ENCODE measurements around the gene CAND2. TPM values are rescaled to one million over a fixed set of nuclear protein-coding genes. Genes with fewer than 3 reads are reported as not detected.

The CAND2 gene
- total and polyA plus RNA-seq, 4 donors: 0.38 to 1.6 (median 0.92) TPM

DNA sequence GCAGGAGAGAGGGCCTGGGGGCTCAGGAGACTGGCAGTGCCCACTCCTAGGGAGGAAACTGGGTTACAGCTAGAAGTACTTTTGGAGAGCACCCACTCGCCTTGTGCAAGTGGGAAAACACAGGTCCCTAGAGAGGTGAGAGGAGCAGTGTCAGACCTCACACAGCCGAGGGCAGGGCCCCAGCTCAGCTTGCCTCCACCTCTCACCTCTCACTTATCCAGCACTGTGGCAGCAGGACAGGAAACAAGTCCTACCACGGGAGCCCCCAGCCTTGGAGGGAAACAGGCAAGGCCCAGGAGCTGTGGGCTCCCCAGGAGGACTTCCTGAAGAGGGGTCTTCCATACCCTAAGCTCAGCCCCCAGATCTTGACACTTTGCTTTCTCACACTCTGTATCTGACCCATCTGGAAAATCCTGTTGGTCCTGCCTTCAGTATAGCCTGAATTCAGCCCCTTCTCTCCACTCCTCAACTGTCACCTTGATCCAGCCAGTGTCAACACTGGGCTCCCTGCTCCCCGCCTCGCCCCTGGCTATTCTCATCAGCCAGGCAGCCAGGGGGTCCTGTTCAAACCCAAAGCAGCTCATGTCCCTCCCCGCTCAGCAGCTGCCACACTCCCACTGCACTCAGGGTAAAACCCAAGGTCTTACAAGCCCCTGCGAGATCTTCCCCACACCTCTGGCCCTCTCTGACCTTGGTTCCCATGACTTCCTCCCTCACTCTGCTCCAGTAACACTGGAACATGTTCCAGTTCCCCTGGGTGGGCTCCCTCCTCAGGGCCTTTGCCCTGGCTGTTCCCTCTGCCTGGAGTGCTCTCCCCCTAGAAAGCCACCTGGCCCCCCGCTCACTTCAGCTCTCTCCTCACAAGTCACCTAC lies 36.6 kb upstream of the CAND2 start:
- Histone ChIP-seq H3K9ac (ENCODE audit: low read depth in 1 of 2, low read length in 2 of 2) (no peak overlapping the region), H3K4me3 (ENCODE audit: low read depth in 1 of 3, low read length in 3 of 3) (no peak overlapping the region), H3K36me3 (ENCODE audit: control insufficient read depth in 4 of 4, insufficient read depth in 3 of 4, low read depth in 1 of 4, low read length in 3 of 4) (no peaks in the 10 kb centered on the region), H3K4me1 (ENCODE audit: control insufficient read depth in 4 of 4, insufficient read depth in 4 of 4, low read length in 3 of 4) (no peaks in the 10 kb centered on the region), H3K27ac (ENCODE audit: low read depth in 1 of 2, low read length in 2 of 2) (no peak overlapping the region), H3K27me3 (ENCODE audit: control insufficient read depth in 4 of 4, insufficient read depth in 4 of 4, low read length in 3 of 4) (no peaks in the 10 kb centered on the region), H3K9me3 (ENCODE audit: control insufficient read depth in 4 of 4, low read length in 3 of 4) (no peaks in the 10 kb centered on the region)
- TF ChIP-seq, protein P1, sequence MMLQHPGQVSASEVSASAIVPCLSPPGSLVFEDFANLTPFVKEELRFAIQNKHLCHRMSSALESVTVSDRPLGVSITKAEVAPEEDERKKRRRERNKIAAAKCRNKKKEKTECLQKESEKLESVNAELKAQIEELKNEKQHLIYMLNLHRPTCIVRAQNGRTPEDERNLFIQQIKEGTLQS (IDR thresholded peaks at IDR 0.05): no peak
- TF ChIP-seq, protein P2, sequence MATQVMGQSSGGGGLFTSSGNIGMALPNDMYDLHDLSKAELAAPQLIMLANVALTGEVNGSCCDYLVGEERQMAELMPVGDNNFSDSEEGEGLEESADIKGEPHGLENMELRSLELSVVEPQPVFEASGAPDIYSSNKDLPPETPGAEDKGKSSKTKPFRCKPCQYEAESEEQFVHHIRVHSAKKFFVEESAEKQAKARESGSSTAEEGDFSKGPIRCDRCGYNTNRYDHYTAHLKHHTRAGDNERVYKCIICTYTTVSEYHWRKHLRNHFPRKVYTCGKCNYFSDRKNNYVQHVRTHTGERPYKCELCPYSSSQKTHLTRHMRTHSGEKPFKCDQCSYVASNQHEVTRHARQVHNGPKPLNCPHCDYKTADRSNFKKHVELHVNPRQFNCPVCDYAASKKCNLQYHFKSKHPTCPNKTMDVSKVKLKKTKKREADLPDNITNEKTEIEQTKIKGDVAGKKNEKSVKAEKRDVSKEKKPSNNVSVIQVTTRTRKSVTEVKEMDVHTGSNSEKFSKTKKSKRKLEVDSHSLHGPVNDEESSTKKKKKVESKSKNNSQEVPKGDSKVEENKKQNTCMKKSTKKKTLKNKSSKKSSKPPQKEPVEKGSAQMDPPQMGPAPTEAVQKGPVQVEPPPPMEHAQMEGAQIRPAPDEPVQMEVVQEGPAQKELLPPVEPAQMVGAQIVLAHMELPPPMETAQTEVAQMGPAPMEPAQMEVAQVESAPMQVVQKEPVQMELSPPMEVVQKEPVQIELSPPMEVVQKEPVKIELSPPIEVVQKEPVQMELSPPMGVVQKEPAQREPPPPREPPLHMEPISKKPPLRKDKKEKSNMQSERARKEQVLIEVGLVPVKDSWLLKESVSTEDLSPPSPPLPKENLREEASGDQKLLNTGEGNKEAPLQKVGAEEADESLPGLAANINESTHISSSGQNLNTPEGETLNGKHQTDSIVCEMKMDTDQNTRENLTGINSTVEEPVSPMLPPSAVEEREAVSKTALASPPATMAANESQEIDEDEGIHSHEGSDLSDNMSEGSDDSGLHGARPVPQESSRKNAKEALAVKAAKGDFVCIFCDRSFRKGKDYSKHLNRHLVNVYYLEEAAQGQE (IDR thresholded peaks at IDR 0.05): no peak
- TF ChIP-seq JUND (IDR thresholded peaks at IDR 0.05): no peak
- TF ChIP-seq NR2F2 (IDR thresholded peaks at IDR 0.05): no peak
- TF ChIP-seq HNF4G (IDR thresholded peaks at IDR 0.05): no peak
- no peak for TF ChIP-seq SP1 (IDR thresholded peaks at IDR 0.05)
- TF ChIP-seq, protein P3, sequence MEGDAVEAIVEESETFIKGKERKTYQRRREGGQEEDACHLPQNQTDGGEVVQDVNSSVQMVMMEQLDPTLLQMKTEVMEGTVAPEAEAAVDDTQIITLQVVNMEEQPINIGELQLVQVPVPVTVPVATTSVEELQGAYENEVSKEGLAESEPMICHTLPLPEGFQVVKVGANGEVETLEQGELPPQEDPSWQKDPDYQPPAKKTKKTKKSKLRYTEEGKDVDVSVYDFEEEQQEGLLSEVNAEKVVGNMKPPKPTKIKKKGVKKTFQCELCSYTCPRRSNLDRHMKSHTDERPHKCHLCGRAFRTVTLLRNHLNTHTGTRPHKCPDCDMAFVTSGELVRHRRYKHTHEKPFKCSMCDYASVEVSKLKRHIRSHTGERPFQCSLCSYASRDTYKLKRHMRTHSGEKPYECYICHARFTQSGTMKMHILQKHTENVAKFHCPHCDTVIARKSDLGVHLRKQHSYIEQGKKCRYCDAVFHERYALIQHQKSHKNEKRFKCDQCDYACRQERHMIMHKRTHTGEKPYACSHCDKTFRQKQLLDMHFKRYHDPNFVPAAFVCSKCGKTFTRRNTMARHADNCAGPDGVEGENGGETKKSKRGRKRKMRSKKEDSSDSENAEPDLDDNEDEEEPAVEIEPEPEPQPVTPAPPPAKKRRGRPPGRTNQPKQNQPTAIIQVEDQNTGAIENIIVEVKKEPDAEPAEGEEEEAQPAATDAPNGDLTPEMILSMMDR (IDR thresholded peaks at IDR 0.05; ENCODE audit: low read depth, low read length, missing input control): no peak
- no peak for TF ChIP-seq RXRA (IDR thresholded peaks at IDR 0.05)
- TF ChIP-seq, protein P4, sequence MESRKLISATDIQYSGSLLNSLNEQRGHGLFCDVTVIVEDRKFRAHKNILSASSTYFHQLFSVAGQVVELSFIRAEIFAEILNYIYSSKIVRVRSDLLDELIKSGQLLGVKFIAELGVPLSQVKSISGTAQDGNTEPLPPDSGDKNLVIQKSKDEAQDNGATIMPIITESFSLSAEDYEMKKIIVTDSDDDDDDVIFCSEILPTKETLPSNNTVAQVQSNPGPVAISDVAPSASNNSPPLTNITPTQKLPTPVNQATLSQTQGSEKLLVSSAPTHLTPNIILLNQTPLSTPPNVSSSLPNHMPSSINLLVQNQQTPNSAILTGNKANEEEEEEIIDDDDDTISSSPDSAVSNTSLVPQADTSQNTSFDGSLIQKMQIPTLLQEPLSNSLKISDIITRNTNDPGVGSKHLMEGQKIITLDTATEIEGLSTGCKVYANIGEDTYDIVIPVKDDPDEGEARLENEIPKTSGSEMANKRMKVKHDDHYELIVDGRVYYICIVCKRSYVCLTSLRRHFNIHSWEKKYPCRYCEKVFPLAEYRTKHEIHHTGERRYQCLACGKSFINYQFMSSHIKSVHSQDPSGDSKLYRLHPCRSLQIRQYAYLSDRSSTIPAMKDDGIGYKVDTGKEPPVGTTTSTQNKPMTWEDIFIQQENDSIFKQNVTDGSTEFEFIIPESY (IDR thresholded peaks at IDR 0.05): no peak
- no peak for TF ChIP-seq YY1 (IDR thresholded peaks at IDR 0.05)
- no peak for TF ChIP-seq GABPA (IDR thresholded peaks at IDR 0.05 in 1 of 2, conservative IDR thresholded peaks at IDR 0.05 in 1 of 2)
- no peak for DNase-seq (ENCODE audit: low spot score)
- 87% methylated on average over 8 of the region's 8 CpGs for WGBS

DNA sequence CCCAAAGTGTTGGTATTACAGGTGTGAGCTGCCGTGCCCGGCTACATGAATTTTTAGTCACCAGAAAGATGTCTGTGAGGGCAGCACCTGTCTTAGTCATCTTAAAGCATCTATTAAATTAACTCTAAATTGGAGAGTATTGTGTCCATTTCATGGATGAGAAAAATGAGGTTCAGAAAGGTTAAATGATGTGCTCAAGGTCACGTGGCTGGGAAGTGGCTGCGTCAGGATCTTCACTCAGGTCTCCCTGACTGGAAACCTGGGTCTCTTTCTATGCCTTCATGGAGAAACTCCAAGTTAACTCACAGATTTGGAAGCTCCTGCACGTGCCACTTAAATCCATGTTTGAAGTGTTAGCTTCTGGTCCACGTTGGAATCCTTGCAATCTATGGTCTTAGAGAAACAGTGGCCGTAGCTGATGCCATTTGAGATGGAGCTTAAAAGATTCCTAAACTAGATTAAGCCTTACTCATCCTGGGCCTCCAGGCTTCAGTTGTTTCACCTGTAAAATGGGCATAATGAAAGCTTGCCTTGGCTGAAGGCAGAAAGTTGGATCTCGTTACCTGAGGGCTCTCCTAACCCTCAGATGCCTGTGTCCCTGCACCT lies 32.2 kb upstream of the CAND2 start:
- Histone ChIP-seq H3K4me3 (ENCODE audit: low read depth in 1 of 3, low read length in 3 of 3) (no peak overlapping the region), H3K27me3 (ENCODE audit: control insufficient read depth in 4 of 4, insufficient read depth in 4 of 4, low read length in 3 of 4) (no peaks in the 10 kb centered on the region), H3K27ac (ENCODE audit: low read depth in 1 of 2, low read length in 2 of 2) (no peak overlapping the region), H3K9ac (ENCODE audit: low read depth in 1 of 2, low read length in 2 of 2) (no peak overlapping the region), H3K36me3 (ENCODE audit: control insufficient read depth in 4 of 4, insufficient read depth in 3 of 4, low read depth in 1 of 4, low read length in 3 of 4) (no peaks in the 10 kb centered on the region), H3K4me1 (ENCODE audit: control insufficient read depth in 4 of 4, insufficient read depth in 4 of 4, low read length in 3 of 4) (no peaks in the 10 kb centered on the region), H3K9me3 (ENCODE audit: control insufficient read depth in 4 of 4, low read length in 3 of 4) (no peaks in the 10 kb centered on the region)
- WGBS: 86% methylated on average over 8 of the region's 8 CpGs
- no peak for DNase-seq (ENCODE audit: low spot score)
- TF ChIP-seq, protein P2 (IDR thresholded peaks at IDR 0.05): no peak
- TF ChIP-seq, protein P1 (IDR thresholded peaks at IDR 0.05): no peak
- no peak for TF ChIP-seq NR2F2 (IDR thresholded peaks at IDR 0.05)
- TF ChIP-seq, protein P4 (IDR thresholded peaks at IDR 0.05): no peak
- TF ChIP-seq, protein P3 (IDR thresholded peaks at IDR 0.05; ENCODE audit: low read depth, low read length, missing input control): no peak

Measured in liver (tissue), 9 donors.